SHP77 treated with DMSO at 0.1 percent for 48 hours (cell line): ENCODE data around the gene MOB3B.

ENCODE experiments used
- DNase-seq: peaks from one replicate; lab custom pipeline; 2025; lab: John Stamatoyannopoulos, UW

MOB3B gene

DNA sequence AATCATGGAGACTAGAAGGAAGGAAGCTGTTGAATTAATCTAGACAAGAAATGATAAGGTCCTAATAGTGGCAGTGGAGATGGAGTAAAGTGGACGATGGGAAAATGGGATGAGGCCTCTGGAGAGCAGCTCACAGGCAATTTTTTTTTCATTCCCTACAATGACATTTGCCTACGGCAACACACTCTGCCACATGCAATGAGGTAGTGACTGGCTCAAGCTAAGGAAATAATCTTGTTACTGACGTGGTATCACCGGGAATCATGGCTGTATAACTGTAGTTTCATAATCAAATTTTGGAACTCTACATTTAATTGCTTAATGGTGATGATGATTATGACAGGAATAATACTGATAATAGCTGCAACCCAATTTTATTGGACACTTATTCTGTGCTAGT is 12.1 kb upstream of the MOB3B start:
- DNase-seq = no peak

DNA sequence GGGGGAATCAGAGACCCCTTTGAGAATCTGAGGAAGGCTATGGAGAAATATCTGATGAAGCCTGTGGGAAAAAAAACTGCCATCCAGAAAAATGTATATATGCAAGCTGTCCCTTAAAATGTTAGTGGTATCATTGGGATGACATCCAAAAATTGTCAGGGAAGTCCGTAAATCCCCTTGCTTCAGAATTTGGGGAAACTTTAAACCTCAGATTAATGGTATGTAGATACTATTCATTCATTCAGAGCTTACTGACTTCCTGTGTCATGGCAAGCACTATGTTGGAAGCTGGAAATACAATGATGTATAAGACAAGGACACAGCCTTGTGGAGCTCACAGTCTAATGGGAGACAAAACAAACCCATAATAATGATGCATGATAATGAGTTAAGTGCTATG is 10.9 kb upstream of the MOB3B start:
- no peak for DNase-seq

GRCh38 chr9:27539479-27540441 is 10.1 kb upstream of the MOB3B start:
- no peak for DNase-seq

DNA sequence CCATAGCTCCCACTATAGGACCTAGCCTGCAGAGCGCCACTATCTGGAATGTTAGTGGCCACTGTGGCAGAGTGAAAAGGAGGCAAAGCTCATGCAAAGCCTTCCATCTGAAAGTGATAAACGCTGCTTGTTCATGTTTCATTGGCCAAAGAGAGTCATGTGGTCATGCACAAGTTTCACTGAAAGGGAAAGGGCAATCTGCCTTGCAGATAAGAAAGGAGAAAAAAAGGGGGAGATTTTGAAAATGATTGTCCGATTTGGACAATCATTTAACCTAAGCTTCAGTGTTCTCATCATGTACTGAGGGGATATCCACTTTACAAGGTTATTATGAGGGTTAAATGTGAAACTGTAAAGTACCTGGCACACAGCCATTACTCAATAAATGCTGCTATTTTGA is 9.0 kb upstream of the MOB3B start:
- no peak for DNase-seq

DNA sequence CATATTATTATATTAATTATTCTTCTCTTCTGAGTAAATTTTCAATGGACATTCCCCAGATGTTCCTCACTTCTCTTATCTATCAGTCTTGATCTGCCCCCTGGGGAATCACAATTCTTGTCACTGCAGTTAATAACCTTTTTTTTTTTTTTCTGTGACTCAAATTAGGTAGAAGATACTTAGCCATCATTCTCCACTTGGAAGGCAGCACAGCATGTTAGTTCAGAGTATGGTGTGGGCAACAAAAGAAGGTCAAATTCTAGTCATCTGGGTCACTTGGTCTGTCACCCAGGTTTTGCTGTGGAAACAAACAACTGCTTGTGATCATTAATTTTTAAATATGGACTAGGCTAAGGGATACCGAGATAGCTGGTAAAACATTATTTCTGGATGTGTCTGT is 8.1 kb upstream of the MOB3B start:
- DNase-seq = no peak

- no peak for DNase-seq
Measured at GRCh38 chr9:27537027-27537435, 7.4 kb upstream of the MOB3B start.

- DNase-seq = no peak
Measured at GRCh38 chr9:27536168-27536567, 6.6 kb upstream of the MOB3B start.

- DNase-seq = no peak
Measured at GRCh38 chr9:27535701-27536118, 6.1 kb upstream of the MOB3B start.

DNA sequence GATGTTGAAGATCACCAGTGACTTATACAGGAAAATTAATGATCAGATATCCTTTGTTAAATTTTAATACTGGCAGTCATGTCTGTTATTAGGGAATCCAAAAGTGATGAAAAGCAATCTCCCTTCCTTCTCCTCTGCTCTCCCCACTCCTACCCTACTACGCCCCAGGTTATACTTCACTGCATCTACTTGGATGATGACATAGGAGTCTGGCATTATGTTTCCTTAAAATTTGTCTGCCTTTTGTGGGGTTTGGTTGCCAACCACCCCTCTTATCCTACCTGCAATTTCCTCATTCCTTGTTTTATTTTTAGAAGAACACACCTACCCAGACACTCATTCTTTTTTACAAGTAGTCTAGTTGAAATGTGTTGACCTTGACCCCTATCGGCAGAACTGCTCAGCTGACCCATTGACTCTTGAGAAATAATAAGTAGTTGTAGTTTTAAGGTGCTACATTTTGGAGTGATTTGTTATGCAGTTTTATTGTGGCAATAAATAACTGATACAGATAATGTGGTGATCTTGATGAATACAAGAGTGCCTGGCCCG is 5.1 kb upstream of the MOB3B start:
- no peak for DNase-seq

- no peak for DNase-seq
Measured at GRCh38 chr9:27534131-27534530, 4.5 kb upstream of the MOB3B start.

DNA sequence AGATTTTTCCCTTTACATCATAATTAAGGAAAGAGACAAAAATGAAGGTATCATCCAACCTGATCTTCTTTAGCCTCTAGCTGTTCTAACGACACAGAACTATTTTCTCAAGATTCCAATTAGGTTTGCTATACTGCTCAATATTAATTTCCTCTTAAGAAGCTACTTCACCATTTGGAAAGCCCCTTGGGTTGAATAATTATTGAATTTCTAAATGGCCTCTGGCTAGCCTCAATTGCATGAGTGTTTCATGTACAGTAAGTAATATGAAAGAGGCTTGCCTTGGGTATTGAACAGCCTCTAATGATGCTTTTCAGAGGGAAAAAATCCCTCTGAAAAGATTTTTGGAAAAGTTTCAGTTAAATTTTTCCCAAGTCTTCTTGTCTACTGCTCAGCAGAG is 3.7 kb upstream of the MOB3B start:
- DNase-seq = no peak

DNA sequence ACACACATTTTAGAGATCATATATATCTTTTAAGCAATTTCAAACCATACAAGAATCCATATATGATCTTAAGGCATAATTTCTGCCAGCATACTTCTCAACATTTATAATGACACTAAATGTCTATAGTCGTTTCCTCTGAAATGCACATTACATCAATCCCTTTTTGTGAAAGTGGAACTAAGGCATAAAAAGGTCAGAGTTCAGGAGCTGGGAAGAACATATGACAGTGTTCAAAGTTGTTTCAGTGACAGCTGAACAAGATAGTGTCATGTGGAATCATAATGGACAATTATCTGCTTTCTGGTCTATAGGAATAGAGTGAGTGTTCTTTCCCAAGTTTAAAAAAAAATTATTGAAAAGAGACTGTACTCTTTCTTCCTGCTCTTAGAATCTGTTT is 2.4 kb upstream of the MOB3B start:
- no peak for DNase-seq

DNA sequence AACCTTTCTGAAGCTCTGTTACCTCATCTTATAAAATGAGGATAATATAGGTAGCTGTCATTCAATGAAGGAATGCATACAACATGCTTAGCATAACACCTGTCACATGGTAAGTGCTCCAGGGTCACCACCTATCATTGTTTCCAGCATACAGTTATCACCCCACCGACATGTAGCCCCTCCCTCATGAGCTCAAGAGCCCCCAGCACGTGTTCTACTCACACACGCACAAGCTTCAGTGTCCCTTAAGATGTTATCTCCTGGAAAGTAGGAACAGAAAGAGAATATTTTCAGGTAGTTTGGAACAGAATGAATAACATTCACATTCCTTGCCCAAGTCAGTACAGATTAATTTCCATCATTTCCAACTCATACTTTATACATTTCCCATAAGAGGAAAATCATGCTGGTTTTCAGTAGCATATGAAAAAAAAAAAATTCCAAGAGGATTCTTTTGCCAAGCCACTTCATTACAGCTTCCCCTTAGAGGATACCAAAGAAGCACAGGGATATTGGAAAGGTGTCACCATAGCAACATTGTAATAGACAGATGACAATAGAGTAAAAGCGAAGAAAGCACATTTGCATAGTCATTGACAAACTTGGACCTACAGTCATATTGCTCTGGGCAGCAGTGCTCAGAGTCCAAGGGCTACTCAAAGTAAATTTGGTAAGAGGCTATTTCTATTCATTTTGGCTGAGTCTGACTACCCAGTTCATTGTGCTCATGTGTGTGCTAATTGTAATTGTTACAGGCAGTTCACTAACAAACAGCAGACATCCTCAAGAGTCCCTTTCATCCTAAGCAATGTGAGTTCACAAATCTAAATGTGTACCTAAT is 1.5 kb upstream of the MOB3B start:
- DNase-seq = no peak

- no peak for DNase-seq
Measured at GRCh38 chr9:27528886-27529315, 713 bp downstream of the MOB3B start.

GRCh38 chr9:27528076-27528885 is 1.3 kb downstream of the MOB3B start:
- no peak for DNase-seq

- no peak for DNase-seq
Measured at GRCh38 chr9:27527702-27528075, 1.9 kb downstream of the MOB3B start.

DNA sequence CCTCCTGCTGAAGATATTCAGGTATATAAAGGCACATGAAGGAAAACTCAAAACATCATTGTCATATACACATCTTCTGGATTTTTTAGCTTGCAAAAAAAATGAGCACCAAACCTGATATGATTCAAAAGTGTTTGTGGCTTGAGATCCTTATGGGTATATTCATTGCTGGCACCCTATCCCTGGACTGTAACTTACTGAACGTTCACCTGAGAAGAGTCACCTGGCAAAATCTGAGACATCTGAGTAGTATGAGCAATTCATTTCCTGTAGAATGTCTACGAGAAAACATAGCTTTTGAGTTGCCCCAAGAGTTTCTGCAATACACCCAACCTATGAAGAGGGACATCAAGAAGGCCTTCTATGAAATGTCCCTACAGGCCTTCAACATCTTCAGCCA is 5.4 kb downstream of the MOB3B start, which contains the start of gene IFNK:
TSS of gene IFNK (plus strand) at position 55 of the 400 bp plus-strand sequence. CDS start at position 102, 47 bp downstream.
- no peak for DNase-seq

- no peak for DNase-seq
Measured at GRCh38 chr9:27523141-27523540, 6.5 kb downstream of the MOB3B start.

DNA sequence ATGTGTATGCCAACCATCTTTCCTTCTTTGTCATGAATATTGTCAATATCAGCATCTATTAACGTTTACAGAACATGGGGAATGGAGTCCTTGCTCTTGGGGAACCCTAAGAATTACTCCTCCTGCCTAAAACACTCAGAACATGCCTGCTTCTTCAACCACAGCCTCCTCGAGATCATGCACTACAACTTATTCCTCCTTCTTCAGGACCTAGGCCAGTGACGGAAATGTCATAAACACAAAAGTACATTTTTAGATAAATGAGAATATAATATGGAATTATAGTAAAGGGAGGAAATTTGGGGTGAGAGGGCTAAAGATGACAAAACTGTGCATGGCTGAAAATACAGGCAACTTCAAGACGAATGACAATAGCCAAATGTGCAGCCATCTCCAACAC is 8.6 kb downstream of the MOB3B start:
- no peak for DNase-seq

DNA sequence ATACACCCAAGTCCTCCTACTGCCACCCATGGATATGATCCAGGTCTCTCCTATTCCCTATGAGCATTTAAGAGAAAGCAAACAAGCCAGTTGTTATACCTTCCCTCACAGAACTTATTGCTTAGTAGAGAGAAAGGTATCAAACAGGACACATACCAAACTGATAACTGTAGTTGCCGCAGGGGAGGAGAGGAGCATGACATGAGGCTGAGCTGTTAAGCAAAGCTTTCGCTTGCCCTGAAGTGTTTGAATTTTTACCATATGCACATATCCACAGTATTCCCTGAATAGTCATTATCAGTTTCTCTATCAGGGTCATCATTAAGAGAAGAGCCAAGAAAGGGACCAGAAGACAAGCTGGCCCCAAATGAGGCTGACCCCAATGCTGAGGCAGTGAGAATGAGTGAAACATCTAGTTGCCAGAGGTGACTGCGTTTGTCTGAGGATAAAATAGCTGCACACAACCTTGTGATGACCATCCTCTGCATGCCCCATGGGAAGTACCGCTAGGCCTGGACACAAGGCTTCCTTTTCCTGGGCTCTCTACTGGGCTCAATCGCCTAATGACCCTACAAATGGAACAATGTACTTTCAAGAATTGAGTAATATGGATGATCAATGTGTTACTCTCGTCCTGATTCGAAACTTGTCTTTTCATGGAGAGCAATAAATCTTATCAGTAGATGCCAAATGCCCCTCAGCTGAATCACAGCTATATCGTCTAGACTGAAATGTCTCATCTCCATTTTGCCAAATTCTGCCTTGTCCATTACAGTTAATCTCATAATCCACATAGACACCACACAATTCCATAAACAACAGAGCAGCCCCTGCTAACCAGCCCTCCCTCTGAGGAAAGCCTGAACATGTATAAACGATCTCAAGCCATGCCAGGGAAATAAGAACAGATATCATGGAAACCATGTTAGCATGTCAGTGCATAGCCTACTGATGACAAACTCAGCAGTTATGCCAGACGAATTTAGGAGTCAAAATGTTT is 9.8 kb downstream of the MOB3B start:
- DNase-seq = no peak
